ENCODE data around the gene SNTG2.

DNA sequence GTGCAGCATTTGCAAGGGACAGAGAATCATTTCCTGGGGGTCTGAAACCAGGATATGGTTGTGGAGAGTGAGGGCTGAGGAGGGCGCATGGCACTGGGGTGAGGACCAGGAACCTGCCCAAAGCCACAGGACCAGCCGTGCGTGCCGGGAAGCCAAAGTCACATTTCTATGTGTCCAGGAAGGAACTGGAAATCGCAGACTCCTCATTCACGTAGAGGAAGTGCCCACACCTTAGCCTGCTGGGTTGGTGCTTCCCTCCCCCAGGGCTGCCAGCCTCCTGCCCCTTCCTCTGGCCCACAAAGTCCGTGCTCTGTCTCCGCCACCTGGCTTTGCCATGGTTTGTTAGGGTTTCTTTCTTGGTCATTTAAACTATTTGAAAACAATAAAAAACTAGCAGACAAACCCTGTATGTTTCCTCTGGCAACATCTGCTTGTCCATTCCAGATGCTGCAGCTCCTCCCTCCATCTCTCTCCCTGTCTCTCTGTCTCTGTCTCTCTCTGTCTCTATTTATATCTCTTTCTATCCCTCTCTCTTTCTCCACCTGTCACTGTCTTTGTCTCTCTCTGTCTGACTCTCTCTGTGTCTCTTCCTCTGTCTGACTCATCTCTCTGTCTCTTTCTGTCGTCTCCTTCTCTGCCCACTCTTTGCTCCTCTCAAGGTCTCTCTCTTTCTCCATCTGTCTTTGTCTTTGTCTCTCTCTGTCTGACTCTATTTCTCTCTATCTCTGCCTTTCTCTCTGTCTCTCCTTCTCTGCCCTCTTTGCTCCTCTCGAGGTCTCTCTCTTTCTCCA is 299.4 kb downstream of the SNTG2 start:
- TF ChIP-seq, protein P1, sequence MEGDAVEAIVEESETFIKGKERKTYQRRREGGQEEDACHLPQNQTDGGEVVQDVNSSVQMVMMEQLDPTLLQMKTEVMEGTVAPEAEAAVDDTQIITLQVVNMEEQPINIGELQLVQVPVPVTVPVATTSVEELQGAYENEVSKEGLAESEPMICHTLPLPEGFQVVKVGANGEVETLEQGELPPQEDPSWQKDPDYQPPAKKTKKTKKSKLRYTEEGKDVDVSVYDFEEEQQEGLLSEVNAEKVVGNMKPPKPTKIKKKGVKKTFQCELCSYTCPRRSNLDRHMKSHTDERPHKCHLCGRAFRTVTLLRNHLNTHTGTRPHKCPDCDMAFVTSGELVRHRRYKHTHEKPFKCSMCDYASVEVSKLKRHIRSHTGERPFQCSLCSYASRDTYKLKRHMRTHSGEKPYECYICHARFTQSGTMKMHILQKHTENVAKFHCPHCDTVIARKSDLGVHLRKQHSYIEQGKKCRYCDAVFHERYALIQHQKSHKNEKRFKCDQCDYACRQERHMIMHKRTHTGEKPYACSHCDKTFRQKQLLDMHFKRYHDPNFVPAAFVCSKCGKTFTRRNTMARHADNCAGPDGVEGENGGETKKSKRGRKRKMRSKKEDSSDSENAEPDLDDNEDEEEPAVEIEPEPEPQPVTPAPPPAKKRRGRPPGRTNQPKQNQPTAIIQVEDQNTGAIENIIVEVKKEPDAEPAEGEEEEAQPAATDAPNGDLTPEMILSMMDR (conservative IDR thresholded peaks at IDR 0.05; ENCODE audit: low read length) = no peak
- no peak for TF ChIP-seq EZH2phosphoT487 (IDR thresholded peaks at IDR 0.05; ENCODE audit: borderline replicate concordance)
